ENCODE measurements around the gene KCNN4.

Gene KCNN4

DNA sequence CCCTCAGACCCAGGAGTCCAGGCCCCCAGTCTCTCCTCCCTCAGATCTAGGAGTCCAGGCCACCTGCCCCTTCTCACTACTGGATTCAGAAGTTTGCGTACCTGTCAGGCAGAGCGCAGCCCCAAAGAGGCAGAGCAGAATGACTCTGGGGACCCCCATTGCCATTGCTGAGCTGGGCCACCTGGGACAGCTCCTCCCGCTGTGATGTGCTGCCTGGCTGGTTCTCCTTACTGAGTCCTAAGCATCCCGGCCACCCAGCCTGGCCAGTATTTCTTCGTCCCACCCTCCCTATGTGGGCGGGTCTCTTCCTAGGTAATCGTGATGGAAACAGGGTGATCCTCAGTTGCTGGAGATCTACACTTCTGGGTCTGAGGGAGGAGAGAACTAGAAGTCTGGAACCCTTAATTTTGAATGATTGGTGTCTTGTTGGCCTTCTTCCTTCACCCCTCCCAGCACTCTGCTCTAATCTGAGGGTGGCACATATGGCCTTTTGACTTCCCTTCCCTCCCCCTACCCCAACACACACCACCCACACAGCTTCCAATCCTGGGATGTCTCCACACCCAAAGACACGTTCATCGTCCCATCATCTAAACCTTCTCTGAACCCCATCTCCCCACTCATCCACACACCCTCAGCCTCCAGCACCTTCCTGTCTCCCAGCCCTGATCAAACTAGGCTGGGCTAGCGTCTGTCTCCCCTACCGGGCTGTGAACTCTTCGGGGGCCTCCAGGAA lies 21.6 kb upstream of the KCNN4 start, which contains the start of gene LYPD5 (continued):
- TF ChIP-seq, protein P1, sequence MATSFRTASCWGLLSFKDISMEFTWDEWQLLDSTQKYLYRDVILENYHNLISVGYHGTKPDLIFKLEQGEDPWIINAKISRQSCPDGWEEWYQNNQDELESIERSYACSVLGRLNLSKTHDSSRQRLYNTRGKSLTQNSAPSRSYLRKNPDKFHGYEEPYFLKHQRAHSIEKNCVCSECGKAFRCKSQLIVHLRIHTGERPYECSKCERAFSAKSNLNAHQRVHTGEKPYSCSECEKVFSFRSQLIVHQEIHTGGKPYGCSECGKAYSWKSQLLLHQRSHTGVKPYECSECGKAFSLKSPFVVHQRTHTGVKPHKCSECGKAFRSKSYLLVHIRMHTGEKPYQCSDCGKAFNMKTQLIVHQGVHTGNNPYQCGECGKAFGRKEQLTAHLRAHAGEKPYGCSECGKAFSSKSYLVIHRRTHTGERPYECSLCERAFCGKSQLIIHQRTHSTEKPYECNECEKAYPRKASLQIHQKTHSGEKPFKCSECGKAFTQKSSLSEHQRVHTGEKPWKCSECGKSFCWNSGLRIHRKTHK (tag by site-specific recombination; IDR thresholded peaks at IDR 0.05), result no peak

GRCh38 chr19:43799502-43800142 lies 18.8 kb upstream of the KCNN4 start:
- peak overlapping the region; percentile 10; the same call in 1 of the 2 replicates for H3K27ac ChIP-seq (ENCODE audit: extremely low read depth, low read depth, low read length)
- no peaks in the 10 kb centered on the region for H3K36me3 ChIP-seq (ENCODE audit: control insufficient read depth in 2 of 2, insufficient read depth in 1 of 2, low read length in 2 of 2)
- H3K4me3 ChIP-seq (ENCODE audit: low read depth, low read length), result no peak overlapping the region
- no peaks in the 10 kb centered on the region; the same call in none of the 2 replicates for H3K9me3 ChIP-seq (ENCODE audit: control insufficient read depth, insufficient read depth, low read depth, low read length)
- ChIA-PET CTCF (interaction anchor here (0.6 to 1.6 kb wide), 7 partner anchors 10 to 271 kb away, joined by 3 to 5 read pairs (median 3); partner anchors contain the start of gene KCNN4), POLR2A (interaction anchor here (0.6 to 1.4 kb wide), 4 partner anchors 35 to 203 kb away, joined by 3 to 4 read pairs (median 3); partner anchors contain the start of genes IRGQ, ZNF45 and ZNF576)
- TF ChIP-seq KLF1 (tag by site-specific recombination; IDR thresholded peaks at IDR 0.05) (peak; percentile 87), IKZF3 (tag by site-specific recombination; IDR thresholded peaks at IDR 0.05) (no peak), ZBTB20 (tag by site-specific recombination; IDR thresholded peaks at IDR 0.05) (peak; percentile 58; the same call in 1 of the 2 replicates), HOXD13 (CRISPR knock-in tag; IDR thresholded peaks at IDR 0.05; ENCODE audit: borderline replicate concordance) (no peak), SP3 (tag by site-specific recombination; IDR thresholded peaks at IDR 0.05) (peak; percentile 45; the same call in 1 of the 2 replicates), ZNF433 (tag by site-specific recombination; IDR thresholded peaks at IDR 0.05; ENCODE audit: low read depth) (no peak), KLF9 (tag by site-specific recombination; IDR thresholded peaks at IDR 0.05; ENCODE audit: low read depth) (peak; percentile 18), RBAK (tag by site-specific recombination; IDR thresholded peaks at IDR 0.05) (no peak), KLF7 (tag by site-specific recombination; IDR thresholded peaks at IDR 0.05; ENCODE audit: borderline replicate concordance) (peak; percentile 57; the same call in 1 of the 2 replicates), ZIC2 (tag by site-specific recombination; IDR thresholded peaks at IDR 0.05) (peak; percentile 82), ZNF792 (tag by site-specific recombination; IDR thresholded peaks at IDR 0.05) (0 out of 2 replicates have a peak, but pooled peaks have one; percentile 13), ZBTB10 (tag by site-specific recombination; IDR thresholded peaks at IDR 0.05) (0 out of 2 replicates have a peak, but pooled peaks have one; percentile 18), WT1 (tag by site-specific recombination; IDR thresholded peaks at IDR 0.05) (peak; percentile 83), ZNF140 (tag by site-specific recombination; IDR thresholded peaks at IDR 0.05) (no peak)
- TF ChIP-seq, protein P2, sequence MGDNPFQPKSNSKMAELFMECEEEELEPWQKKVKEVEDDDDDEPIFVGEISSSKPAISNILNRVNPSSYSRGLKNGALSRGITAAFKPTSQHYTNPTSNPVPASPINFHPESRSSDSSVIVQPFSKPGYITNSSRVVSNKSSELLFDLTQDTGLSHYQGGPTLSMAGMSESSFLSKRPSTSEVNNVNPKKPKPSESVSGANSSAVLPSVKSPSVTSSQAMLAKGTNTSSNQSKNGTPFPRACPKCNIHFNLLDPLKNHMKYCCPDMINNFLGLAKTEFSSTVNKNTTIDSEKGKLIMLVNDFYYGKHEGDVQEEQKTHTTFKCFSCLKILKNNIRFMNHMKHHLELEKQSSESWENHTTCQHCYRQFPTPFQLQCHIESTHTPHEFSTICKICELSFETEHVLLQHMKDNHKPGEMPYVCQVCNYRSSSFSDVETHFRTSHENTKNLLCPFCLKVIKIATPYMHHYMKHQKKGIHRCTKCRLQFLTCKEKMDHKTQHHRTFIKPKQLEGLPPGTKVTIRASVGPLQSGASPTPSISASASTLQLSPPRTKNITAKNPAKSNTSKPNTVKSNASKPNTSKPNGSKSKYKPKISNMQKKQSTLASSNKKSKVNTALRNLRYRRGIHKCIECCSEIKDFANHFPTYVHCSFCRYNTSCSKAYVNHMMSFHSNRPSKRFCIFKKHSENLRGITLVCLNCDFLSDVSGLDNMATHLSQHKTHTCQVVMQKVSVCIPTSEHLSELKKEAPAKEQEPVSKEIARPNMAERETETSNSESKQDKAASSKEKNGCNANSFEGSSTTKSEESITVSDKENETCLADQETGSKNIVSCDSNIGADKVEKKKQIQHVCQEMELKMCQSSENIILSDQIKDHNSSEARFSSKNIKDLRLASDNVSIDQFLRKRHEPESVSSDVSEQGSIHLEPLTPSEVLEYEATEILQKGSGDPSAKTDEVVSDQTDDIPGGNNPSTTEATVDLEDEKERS (tag by site-specific recombination; IDR thresholded peaks at IDR 0.05), result no peak
- TF ChIP-seq, protein P3, sequence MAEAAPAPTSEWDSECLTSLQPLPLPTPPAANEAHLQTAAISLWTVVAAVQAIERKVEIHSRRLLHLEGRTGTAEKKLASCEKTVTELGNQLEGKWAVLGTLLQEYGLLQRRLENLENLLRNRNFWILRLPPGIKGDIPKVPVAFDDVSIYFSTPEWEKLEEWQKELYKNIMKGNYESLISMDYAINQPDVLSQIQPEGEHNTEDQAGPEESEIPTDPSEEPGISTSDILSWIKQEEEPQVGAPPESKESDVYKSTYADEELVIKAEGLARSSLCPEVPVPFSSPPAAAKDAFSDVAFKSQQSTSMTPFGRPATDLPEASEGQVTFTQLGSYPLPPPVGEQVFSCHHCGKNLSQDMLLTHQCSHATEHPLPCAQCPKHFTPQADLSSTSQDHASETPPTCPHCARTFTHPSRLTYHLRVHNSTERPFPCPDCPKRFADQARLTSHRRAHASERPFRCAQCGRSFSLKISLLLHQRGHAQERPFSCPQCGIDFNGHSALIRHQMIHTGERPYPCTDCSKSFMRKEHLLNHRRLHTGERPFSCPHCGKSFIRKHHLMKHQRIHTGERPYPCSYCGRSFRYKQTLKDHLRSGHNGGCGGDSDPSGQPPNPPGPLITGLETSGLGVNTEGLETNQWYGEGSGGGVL (tag by site-specific recombination; IDR thresholded peaks at IDR 0.05), result peak; percentile 35; the same call in 1 of the 2 replicates
- TF ChIP-seq, protein P4, sequence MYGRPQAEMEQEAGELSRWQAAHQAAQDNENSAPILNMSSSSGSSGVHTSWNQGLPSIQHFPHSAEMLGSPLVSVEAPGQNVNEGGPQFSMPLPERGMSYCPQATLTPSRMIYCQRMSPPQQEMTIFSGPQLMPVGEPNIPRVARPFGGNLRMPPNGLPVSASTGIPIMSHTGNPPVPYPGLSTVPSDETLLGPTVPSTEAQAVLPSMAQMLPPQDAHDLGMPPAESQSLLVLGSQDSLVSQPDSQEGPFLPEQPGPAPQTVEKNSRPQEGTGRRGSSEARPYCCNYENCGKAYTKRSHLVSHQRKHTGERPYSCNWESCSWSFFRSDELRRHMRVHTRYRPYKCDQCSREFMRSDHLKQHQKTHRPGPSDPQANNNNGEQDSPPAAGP (tag by site-specific recombination; IDR thresholded peaks at IDR 0.05), result peak; percentile 82
- H3K4me1 ChIP-seq (ENCODE audit: control insufficient read depth, insufficient read depth, low read length), result peaks cover 8% of the 10 kb centered on the region; the same call in 1 of the 2 replicates
